PFSK-1 (cell line): ENCODE results near the gene STIM2.

Source experiments
- FOXP2 ChIP-seq: optimal IDR thresholded peaks from 2 replicates; pipeline ENCODE3; 2011; ENCODE audit warnings: borderline replicate concordance, control low read depth, inconsistent platforms; ENCODE audit not compliant: insufficient read depth; ENCODE audit errors: extremely low read length, extremely low read depth
- POLR2AphosphoS5 ChIP-seq: IDR thresholded peaks from 2 replicates; pipeline ENCODE4 v1.6.1; 2012; ENCODE audit warnings: low read depth, mild to moderate bottlenecking, control low read depth, low read length, moderate library complexity
- REST ChIP-seq, 2 experiments: IDR thresholded peaks; 2 replicates each; pipeline versions ENCODE4 v1.6.1 to v1.8.0; 2011 to 2012; ENCODE audit warnings: low read depth in 2 of 2, low read length in 2 of 2, control low read depth in 1 of 2, inconsistent platforms in 1 of 2, mild to moderate bottlenecking in 1 of 2, moderate library complexity in 1 of 2; ENCODE audit not compliant: insufficient read depth in 1 of 2
- TAF1 ChIP-seq: IDR thresholded peaks from 2 replicates; pipeline ENCODE4 v1.6.1; 2012; ENCODE audit warnings: low read length, control low read depth, borderline replicate concordance; ENCODE audit not compliant: insufficient read depth

GRCh38 chr4:26826721-26827120 is 33.9 kb upstream of the STIM2 start:
- no peak for TF ChIP-seq POLR2AphosphoS5
- no peak for TF ChIP-seq TAF1
- TF ChIP-seq REST (IDR thresholded peaks at IDR 0.05; ENCODE audit: insufficient read depth in 1 of 2, low read depth in 2 of 2, low read length in 2 of 2), result no peak
- no peak for TF ChIP-seq FOXP2
